PC-9 (cell line): ENCODE data around the gene USP11. TPM values are rescaled to one million over a fixed set of nuclear protein-coding genes. Genes with fewer than 3 reads are reported as not detected.

ENCODE experiments used
- BruUV-seq: library from RNA; stranded (reverse); fragments of 400-500 nt; replicated peaks from 2 replicates; lab custom pipeline; 2021; lab: Mats Ljungman, UMichigan
- CTCF ChIA-PET: fragments of 300-600 bp; sonication (Branson Sonifier 250); formaldehyde crosslinking; loops from one replicate; lab custom pipeline; 2022; ENCODE audit warnings: antibody characterized with exemption; lab: Charles Lee
- POLR2A ChIA-PET: fragments of 300-600 bp; sonication (Branson Sonifier 250); formaldehyde crosslinking; loops from one replicate; lab custom pipeline; 2022; ENCODE audit warnings: antibody characterized with exemption; ENCODE audit not compliant: unreplicated experiment; lab: Charles Lee
- DNase-seq, 2 experiments: peaks; one replicate each; pipeline versions ENCODE4 v3.0.0 to v3.0.0-alpha.2; 2015 to 2022; ENCODE audit warnings: mixed read lengths in 1 of 2
- H2AFZ ChIP-seq: fragments of 200-600 bp; sonication (generic); 2 replicates; pipeline ENCODE4 v1.8.1; 2017; ENCODE audit warnings: antibody characterized with exemption
- H3F3A ChIP-seq: fragments of 200-600 bp; sonication (generic); 2 replicates; pipeline ENCODE4 v1.8.1; 2017; ENCODE audit warnings: antibody characterized with exemption, mild to moderate bottlenecking, low read depth; ENCODE audit not compliant: insufficient read depth
- H3K27ac ChIP-seq: fragments of 200-600 bp; sonication (generic); 2 replicates; pipeline ENCODE4 v1.6.1; 2016; ENCODE audit warnings: mixed run types
- H3K27me3 ChIP-seq: fragments of 200-600 bp; sonication (generic); 2 replicates; pipeline ENCODE4 v1.6.1; 2016; ENCODE audit warnings: low read depth, mixed run types; ENCODE audit not compliant: insufficient read depth
- H3K36me3 ChIP-seq: fragments of 200-600 bp; sonication (generic); 2 replicates; pipeline ENCODE4 v1.6.1; 2016; ENCODE audit warnings: low read depth, mixed run types
- H3K4me1 ChIP-seq: fragments of 200-600 bp; sonication (generic); replicated peaks from 2 replicates; pipeline ENCODE4 v1.6.1; 2016; ENCODE audit warnings: mixed run types; ENCODE audit not compliant: insufficient read depth
- H3K4me2 ChIP-seq: fragments of 200-600 bp; sonication (generic); 2 replicates; pipeline ENCODE4 v1.6.1; 2017; ENCODE audit warnings: mixed run types
- H3K4me3 ChIP-seq: fragments of 200-600 bp; sonication (generic); 2 replicates; pipeline ENCODE4 v1.6.1; 2016; ENCODE audit warnings: mixed run types
- H3K79me2 ChIP-seq: fragments of 200-600 bp; sonication (generic); 2 replicates; pipeline ENCODE4 v1.6.1; 2017; ENCODE audit warnings: low read depth, mixed run types
- H3K9me2 ChIP-seq: fragments of 200-600 bp; sonication (generic); 2 replicates; pipeline ENCODE4 v1.8.1; 2017; ENCODE audit warnings: mild to moderate bottlenecking; ENCODE audit not compliant: insufficient read depth
- H3K9me3 ChIP-seq: fragments of 200-600 bp; sonication (generic); 2 replicates; pipeline ENCODE4 v1.8.1; 2016; ENCODE audit warnings: low read depth; ENCODE audit not compliant: insufficient read depth
- H4K20me1 ChIP-seq: fragments of 200-600 bp; sonication (generic); 2 replicates; pipeline ENCODE4 v1.8.1; 2017; ENCODE audit not compliant: insufficient read depth
- CTCF ChIP-seq: fragments of 200-600 bp; sonication (generic); conservative IDR thresholded peaks from 2 replicates; pipeline ENCODE4 v1.6.1; 2017; ENCODE audit warnings: mixed run types, antibody characterized with exemption, mild to moderate bottlenecking, moderate library complexity
- EZH2 ChIP-seq: fragments of 200-600 bp; sonication (generic); IDR thresholded peaks from 2 replicates; pipeline ENCODE4 v1.8.0; 2017; ENCODE audit warnings: antibody characterized with exemption, low read depth
- intact Hi-C: fragments of 100-400 bp; cut with micrococcal nuclease; formaldehyde crosslinking; loops from one replicate; pipeline ENCODE4 v1.10.0; 2022; ENCODE audit not compliant: unreplicated experiment
- total RNA-seq: library from RNA; stranded (reverse); gene quantifications from 2 replicates; pipeline ENCODE4 v1.2.3, GENCODE V29; 2021

The USP11 gene
- total RNA-seq, 1 experiment from 2014 or later: 25.3 TPM

- Histone ChIP-seq H3K36me3 (no peaks in the 10 kb centered on the region), H3K4me2 (no peak overlapping the region), H3K9me2 (no peaks in the 10 kb centered on the region), H3K79me2 (no peaks in the 10 kb centered on the region), H3K27ac (no peak overlapping the region), H3K4me3 (no peak overlapping the region), H2AFZ (no peak overlapping the region), H3F3A (peaks cover 3% of the 10 kb centered on the region; the same call in 1 of the 2 replicates), H3K9me3 (no peaks in the 10 kb centered on the region), H3K4me1 (no peaks in the 10 kb centered on the region), H3K27me3 (no peaks in the 10 kb centered on the region), H4K20me1 (no peaks in the 10 kb centered on the region)
- intact Hi-C loops: no loop called here
- ChIA-PET POLR2A (no interaction called here), CTCF (no interaction called here)
- DNase-seq: no peak
- BruUV-seq: TSS peak; percentile 22
- TF ChIP-seq EZH2: no peak
- no peak for TF ChIP-seq CTCF
Observed at GRCh38 chrX:47186096-47186740, 46.6 kb upstream of the USP11 start.

GRCh38 chrX:47187106-47187677 lies 45.6 kb upstream of the USP11 start:
- no peaks in the 10 kb centered on the region for H3K9me3 ChIP-seq

GRCh38 chrX:47189906-47190305 lies 42.9 kb upstream of the USP11 start:
- no peak overlapping the region for H3K27ac ChIP-seq

More at GRCh38 chrX:47187106-47187677, 45.6 kb upstream of the USP11 start:
- Histone ChIP-seq H3K27me3 (no peaks in the 10 kb centered on the region), H3K79me2 (no peaks in the 10 kb centered on the region), H2AFZ (no peak overlapping the region), H3K9me2 (no peaks in the 10 kb centered on the region), H4K20me1 (no peaks in the 10 kb centered on the region), H3K36me3 (no peaks in the 10 kb centered on the region), H3K27ac (no peak overlapping the region), H3K4me2 (no peak overlapping the region), H3F3A (peaks cover 3% of the 10 kb centered on the region; the same call in 1 of the 2 replicates), H3K4me3 (no peak overlapping the region), H3K4me1 (no peaks in the 10 kb centered on the region)
- intact Hi-C loops: no loop called here
- CTCF ChIA-PET: no interaction called here
- no peak for TF ChIP-seq CTCF
- no peak for TF ChIP-seq EZH2
- no peak for DNase-seq
- POLR2A ChIA-PET: no interaction called here
- no TSS peak for BruUV-seq

More at GRCh38 chrX:47189906-47190305, 42.9 kb upstream of the USP11 start:
- Histone ChIP-seq H3K9me2 (no peaks in the 10 kb centered on the region), H3F3A (peaks cover 3% of the 10 kb centered on the region; the same call in 1 of the 2 replicates), H3K4me2 (no peak overlapping the region), H3K36me3 (no peaks in the 10 kb centered on the region), H3K9me3 (no peaks in the 10 kb centered on the region), H3K79me2 (peaks cover 11% of the 10 kb centered on the region), H4K20me1 (no peaks in the 10 kb centered on the region), H3K4me3 (no peak overlapping the region), H2AFZ (no peak overlapping the region), H3K27me3 (no peaks in the 10 kb centered on the region), H3K4me1 (no peaks in the 10 kb centered on the region)
- ChIA-PET POLR2A (no interaction called here), CTCF (no interaction called here)
- intact Hi-C loops: loop anchor here (5.0 to 10.0 kb wide), 3 partner anchors 172 to 465 kb away; partner anchors contain the start of genes ELK1 and UXT
- DNase-seq: no peak
- BruUV-seq: no TSS peak
- TF ChIP-seq CTCF (no peak), EZH2 (no peak)
